Left lobe of liver (tissue), 2 donors: ENCODE data around the gene BSX. TPM values are rescaled to one million over a fixed set of nuclear protein-coding genes. Genes with fewer than 3 reads are reported as not detected.

Experiments used
- ATAC-seq: fragments of 200-7000 bp; cut with Tn5 transposase; one replicate; pipeline ENCODE4 v1.9.1; 2020; ENCODE audit warnings: mild to moderate bottlenecking, moderate library complexity
- DNase-seq: peaks from one replicate; pipeline ENCODE4 v3.0.0-alpha.2; 2020; ENCODE audit warnings: low spot score
- total RNA-seq: library from RNA; stranded (reverse); gene quantifications from one replicate; pipeline ENCODE4 v1.2.1, GENCODE V29; 2021
- donor health status: DM: no; HTN: no; CAD: no; lungs with moderate emphysema.
- donor health status: DM: no; HTN: yes; CAD: no.

BSX gene
- total RNA-seq, 1 donor from 2014 or later: not detected

- ATAC-seq: no peak
- no peak for DNase-seq
Observed at GRCh38 chr11:122963961-122964360, 17.7 kb downstream of the BSX start.

DNA sequence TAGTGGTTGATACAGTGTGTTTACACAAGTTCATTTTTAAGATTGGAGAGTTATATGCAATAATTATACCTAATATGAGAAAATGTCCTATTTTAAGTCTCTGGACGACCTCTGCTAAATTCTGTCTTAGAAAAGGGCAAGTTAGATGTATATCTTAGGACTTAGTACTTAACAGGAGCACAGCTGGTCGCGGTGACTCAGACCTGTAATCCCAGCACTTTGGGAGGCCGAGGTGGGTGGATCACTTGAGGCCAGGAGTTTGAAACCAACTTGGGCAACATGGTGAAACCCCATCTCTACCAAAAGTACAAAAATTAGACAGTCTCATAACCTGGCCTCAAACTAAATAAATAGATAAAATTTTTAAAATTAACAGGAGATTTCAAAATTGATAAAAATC, 27.2 kb downstream of the BSX start:
- DNase-seq: no peak
- no peak for ATAC-seq

DNA sequence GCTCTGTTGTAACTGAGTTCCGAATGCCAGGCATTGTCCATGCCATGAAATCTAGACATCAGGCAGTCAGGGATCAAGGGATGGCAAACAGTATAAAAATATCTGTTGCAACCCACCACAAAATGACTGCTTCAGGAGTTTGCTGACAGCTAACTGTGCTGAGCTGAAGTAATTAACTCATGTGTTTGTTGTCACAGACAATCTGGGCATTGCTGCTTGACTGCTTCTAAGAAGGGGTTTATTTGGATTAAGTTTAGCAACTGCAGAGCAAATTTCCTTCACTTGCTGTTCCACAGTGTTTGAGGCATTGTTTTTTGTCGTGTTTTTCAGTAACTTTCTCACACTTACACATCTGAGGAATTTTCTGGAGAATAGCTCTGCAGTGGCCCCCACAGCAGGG, 30.4 kb downstream of the BSX start:
- no peak for DNase-seq
- no peak for ATAC-seq

DNA sequence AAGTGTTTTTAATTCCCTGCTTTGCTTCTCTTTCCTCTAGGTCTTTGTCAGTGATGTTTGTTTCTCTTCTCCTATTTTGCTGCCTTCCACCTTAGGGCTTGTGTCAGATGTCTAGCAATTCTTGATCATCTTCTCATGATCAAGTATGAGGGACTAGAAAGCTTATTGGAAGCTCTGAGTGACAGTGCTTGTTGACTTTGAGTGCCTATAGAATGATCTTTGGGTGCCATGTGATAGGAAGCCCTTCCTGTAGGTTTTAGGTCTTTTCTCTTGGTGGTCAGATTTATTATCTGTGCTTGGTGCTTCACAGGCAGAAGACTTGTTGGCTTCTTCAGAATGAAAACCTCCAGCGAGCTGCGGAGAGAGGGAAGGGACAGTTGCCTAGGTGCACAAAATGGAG, 43.1 kb downstream of the BSX start:
- DNase-seq (no peak), ATAC-seq (no peak)

DNA sequence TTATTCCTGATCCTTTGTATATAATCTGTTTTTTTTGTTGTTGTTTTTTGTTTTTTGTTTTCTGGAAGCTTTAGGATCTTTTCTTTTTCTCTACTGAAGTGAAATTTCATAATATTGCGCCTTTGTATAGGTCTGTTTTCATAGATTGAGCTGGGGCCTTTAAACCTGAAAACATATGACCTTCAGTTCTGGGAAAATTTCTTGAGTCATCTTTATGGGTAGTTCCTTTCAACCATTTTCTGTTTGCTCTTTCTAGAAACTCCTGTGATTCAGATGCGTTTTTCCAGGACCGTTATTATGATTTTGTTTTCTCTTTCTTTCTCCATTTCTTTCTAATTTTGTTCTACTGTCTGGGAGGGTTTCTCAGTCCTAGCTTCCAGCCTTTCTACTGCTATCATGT, 43.7 kb downstream of the BSX start:
- DNase-seq: no peak
- ATAC-seq: no peak

- no peak for DNase-seq
- ATAC-seq: no peak
Observed at GRCh38 chr11:122933416-122933815, 48.2 kb downstream of the BSX start.

DNA sequence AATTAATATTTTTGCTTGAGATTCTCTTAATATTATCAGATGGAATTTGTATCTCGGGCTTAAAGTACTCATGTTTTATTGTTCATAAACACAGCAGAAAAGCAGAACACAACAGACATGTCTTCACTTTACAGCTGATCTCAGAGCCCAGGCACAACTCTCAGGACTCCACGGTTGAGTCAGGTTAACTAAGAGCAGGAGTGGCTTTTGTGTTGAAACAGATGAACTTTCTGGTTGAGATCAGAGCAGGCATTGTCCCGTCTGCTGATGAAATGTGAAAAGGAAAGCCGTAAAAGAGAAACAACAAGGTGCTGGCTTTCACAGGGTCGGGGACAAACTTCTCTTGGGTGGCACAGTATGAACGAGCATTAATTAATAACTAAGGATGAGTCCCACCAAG, 50.1 kb downstream of the BSX start:
- no peak for DNase-seq
- ATAC-seq: no peak

Other genes starting within 250 kb of the BSX start
- not detected for gene CRTAM, start 143.3 kb downstream of the BSX start, total RNA-seq
- 0.23 TPM for gene JHY, start 99.1 kb downstream of the BSX start, total RNA-seq
- 357 TPM for gene HSPA8, start 80.3 kb upstream of the BSX start, total RNA-seq
- gene CLMP, start 213.4 kb upstream of the BSX start, total RNA-seq: 0.45 TPM